ENCODE data around the gene L3MBTL4.

- TF ChIP-seq, protein P1, sequence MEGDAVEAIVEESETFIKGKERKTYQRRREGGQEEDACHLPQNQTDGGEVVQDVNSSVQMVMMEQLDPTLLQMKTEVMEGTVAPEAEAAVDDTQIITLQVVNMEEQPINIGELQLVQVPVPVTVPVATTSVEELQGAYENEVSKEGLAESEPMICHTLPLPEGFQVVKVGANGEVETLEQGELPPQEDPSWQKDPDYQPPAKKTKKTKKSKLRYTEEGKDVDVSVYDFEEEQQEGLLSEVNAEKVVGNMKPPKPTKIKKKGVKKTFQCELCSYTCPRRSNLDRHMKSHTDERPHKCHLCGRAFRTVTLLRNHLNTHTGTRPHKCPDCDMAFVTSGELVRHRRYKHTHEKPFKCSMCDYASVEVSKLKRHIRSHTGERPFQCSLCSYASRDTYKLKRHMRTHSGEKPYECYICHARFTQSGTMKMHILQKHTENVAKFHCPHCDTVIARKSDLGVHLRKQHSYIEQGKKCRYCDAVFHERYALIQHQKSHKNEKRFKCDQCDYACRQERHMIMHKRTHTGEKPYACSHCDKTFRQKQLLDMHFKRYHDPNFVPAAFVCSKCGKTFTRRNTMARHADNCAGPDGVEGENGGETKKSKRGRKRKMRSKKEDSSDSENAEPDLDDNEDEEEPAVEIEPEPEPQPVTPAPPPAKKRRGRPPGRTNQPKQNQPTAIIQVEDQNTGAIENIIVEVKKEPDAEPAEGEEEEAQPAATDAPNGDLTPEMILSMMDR (IDR thresholded peaks at IDR 0.05) = no peak
- no peak for TF ChIP-seq POLR2A (IDR thresholded peaks at IDR 0.05)
Measured at GRCh38 chr18:6001867-6002266, 412.8 kb downstream of the L3MBTL4 start.
